ENCODE data around the gene DUSP10.

DUSP10 gene

DNA sequence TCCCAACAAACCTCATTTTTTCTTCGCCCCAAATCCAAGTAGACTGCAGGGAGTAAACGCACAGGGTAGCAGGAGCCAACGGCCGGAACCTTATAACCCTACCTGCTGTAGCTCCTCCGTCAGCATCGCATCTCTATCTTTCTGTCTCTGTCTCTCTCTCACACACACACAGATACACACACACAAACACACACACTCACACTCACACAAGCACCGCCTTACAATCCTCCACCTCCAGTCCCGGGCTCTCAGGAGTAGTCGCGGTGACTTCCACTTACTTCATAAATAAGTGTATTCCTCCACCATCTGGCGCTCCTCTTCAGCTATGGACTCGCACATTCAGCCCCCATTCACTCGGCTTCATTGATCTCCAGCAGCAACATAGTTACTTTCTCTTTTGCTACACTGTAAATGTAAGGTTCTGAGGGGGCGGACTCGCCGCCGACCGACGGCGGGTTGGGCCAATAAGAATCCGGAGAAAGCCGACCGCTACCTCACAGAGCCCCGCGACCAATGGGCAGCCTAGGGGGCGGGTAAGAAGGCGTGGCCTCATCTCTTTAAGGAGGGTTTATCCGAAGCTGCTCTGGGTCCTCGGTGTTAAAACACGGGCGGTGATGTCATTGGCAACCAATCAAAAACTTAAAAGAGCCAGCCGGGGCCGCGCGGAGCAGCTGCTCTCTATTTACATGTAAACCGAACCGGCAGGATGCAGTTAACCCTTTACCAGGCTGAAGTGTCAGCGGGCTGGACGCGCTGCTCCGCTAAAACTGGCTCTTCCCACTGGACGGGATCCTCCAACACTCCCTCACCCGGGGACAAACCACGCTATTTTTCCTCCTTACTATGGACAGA is at the start of gene DUSP10:
TSS of gene DUSP10 (minus strand) at position 387 of the 852 bp plus-strand sequence. CDS start 2,345 bp downstream, outside the sequence.
- DNase-seq, result peak; percentile 87 to 100

DNA sequence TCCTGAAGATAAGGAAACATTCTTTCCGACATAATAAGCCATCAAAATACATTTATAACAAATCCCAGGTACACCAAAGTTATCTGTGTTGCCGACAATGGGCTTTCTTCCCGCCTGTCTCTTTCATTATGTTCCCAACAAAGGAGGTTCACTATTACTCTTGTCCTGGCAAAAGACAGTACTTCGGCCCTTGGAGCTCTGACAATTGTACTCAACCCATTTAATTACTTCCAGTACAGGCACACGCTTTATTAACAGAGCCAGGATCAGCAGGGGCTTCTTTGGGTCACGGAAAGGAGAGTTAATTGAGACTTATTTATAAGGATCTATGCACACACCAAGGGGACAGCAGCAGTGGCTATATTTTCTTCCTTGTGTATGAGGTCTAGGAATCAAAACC is 46.6 kb upstream of the DUSP10 start:
- DNase-seq, result no peak

DNA sequence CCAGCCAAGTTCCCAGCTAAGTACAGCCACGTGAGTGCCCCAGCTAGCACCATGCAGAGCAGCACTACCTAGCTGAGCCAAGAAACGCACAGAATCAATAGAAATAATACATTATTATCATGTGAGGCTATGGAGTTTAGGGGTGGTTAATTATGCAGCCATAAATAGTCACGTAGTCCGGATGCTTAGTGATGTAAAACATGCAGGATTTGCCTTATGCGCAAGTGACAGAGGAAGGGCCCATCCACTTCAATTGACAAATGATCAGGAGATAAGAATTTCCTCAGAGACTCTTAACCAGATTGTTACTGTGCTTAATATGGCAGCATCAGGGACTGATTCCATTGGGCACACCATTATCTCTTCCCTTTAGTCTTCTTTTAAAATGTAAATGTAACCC is 44.8 kb upstream of the DUSP10 start:
- no peak for DNase-seq

DNA sequence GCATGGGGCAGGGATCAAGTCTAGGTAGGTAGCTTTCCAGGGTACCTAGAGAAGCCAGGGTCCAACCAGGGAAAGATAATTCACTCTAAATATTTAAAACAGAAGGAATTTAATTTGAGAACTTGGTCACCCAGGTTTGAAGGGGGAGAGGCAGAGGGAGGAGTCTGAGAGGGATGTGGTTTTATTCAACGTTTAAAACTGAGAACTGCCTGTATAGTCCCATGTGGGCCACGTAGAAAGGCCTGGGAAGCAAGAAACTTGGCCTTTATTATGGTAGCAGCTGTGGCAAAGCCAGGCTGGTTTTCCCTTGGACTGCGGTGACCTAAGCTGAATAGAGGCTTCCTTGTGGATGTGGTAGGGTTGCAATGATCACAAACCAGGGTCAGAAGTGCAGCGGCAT is 42.0 kb upstream of the DUSP10 start:
- DNase-seq, result peak in 1 of 2 donors; percentile 13

DNA sequence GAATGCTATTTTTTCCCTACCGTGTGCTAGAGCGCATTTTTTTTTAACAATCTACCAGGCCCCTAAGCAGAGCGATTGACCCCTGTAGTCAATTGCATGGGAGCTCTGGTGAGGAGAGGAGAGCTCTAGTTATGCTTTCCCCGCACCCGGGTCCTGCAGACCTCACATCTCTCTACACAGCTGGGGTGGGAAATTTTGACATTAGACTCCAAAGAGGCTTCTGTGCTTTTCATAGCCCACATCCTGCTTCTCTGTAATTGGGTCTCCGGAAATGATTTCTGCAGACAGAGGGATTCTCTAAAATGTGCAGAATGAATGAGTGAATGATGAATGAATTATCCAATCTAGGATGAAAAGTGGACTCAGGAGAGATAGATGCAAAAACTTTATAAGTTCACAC is 41.5 kb upstream of the DUSP10 start:
- no peak for DNase-seq

DNA sequence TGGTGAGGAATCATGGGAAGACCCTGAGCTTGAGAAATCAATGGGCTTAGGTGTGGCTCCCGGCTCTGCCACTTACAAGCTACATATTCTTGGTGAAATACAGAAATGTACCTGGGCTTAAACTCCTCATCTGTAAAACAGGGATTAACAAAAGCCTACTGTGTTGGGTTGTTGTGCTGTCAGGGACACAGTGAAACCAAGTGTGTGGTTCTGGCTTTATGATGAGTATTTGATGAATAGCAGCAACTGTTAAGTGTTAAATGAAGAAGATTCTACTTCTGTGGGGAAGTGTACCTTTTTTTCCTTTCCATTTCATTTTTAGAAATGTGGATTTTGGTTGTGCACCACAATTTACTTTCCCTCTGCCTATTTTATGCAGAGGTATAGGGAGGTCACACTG is 41.1 kb upstream of the DUSP10 start:
- DNase-seq, result no peak

DNA sequence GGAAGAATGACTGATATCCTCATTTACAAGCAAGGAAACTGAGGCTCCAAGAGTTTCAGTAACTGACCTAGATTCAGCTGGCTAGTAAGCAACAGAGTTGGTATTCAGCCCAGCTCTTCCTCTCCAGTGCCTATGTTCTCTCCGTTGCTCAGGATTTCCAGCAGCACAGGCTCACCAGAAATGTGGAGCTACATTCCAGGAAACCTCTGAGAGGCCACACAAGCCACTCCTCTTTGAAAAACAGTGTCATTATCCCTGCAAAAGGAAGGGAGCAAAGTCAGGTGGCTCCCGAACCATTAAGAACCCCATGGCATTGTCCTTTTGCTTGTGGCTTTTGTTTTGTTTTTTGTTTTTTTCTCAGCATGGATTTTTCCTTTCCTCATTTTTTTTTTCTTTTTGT is 40.6 kb upstream of the DUSP10 start:
- no peak for DNase-seq

DNA sequence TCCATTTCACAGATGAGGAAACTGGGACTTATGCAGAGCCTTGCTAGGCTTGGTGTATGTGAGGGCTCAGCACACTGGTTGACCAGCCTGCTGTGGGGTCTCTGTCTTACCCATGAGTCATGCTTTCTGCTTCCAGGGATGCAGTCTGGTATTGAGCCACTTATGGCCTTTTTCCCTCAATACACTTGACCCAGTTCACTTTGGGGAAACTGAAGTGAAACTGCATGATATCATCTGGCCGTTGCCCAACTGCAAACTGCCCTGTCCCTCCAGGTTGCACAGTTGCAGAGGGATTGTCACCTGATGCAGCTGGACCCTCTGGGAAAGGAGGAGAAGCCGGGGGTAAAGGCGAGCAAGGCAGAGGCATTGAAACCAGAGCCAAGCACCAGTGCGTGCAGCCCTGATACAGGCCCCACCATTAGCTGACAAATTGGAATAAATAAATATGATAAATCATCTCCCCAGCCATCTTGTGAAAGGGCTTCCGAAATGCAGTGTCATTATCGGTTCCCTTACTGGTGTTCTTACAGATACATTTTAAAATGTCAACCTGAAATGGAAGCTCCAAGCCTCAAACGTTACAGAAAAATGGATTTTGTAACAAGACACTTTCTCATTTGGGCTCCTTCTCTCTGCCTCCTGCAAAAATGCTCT is 39.3 kb upstream of the DUSP10 start:
- DNase-seq, result peak in 1 of 2 donors; percentile 13

DNA sequence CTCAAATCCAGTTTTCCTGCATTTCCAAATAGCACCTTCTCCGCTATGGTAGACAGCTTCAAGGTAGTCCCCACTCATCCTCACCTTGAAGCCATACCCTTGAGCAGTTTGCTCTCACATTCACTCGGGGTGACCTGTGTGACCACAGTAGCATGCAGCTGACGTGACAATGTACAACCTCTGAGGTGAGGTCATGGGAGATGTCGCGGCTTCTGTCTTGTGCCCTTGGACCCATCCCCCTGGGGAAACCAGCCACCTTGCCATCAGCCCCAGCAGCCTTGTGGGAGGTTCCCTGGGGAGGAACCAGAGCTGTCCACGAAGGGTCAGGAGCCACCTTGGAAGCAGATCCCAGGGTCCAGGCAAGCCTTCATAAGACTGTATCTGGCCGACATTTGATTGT is 38.3 kb upstream of the DUSP10 start:
- no peak for DNase-seq

DNA sequence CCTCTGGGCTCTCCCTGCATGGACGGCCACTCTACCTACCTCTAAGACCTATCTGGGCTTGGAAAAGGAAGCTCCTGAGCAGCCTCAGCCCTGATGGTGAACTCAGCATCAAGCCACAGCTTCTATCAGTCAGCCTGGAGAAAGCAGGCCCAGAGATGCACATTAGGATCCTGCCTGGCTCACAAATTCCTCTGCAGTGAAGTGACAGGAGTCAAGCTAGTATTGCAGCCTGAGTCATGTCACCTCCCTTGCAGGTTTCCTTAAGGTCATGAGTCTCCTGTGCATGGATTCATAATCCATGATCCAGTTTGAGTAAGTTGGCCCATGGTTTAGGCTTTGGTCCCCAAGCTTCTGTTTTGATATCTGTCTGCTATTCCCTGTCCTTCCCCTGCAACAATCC is 37.9 kb upstream of the DUSP10 start:
- no peak for DNase-seq

DNA sequence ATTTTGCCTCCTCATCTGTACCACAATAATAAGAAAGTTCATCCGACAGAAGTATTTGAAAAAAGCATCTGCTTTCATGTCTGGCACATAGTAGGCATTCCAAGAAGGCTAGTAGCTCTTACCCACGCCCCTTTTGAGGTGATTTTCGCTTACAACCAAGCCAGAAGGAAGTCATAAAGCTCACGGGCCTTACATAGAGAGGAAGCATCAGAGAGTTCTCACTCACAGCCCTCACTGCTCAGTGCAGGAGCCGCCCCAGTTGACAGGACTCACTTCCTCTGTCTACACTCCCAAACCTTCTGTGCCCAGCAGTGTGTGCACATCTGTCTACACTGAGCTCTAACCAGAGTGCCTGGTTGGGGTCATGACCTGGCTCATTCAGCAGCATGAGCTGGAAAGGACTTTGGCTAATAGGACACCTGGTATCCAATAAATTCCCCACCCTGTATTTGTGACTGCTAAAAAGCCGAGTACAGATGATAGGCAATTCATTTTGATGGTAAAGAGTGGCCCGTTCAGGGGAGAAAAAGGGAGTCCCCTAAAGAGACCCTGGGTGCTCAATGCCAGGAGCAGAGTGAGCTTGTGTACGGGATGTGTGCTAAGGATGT is 36.8 kb upstream of the DUSP10 start:
- no peak for DNase-seq

DNA sequence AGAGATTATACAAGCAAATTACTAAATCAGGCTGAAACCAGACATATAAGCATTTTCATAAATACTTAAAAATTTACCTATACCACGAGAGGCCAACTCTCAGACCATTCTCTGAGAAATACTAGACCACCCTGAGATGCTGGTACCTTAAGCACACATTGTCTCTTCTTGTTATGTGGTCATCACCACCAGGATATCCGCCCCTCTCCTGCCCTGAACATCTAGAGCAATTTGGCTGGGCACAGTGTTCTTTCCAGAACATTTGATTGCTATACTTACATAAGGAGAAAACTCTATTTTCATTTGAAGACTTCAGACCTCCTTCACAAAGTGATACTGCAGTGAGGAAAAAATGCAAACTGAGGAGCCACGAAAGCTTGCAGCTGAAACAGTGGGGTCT is 36.2 kb upstream of the DUSP10 start:
- DNase-seq, result no peak

DNA sequence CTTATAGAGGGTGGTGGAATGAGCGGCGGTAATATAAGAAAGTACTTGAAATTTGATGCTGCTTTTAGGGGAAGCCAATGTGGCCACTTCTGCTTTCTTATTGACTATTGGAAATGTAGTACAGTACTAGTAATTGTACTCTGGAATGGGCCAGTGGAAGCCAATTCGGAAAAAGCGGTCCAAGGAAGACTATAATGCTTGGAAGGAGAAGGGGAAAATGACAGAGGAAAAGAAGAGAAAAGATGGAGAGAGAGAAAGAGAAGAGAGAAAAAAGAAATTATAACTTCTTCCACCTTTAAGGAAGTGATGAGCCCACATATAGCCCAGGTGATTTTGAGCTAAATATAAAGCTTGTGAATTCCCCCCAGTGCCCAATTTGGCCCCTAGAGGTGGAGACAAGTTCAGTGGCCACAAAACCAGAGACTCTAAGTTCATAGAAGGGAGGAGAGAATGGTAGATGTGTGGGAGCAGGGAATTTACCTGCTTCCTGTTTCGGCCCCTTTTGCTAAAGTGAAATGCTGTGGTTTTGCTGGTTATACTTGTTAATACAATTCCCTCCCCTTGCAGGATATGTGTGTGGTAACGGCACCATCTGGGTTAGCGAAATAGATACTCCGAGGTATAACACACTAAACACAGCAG is 35.7 kb upstream of the DUSP10 start:
- peak in 1 of 2 donors; percentile 25 for DNase-seq

DNA sequence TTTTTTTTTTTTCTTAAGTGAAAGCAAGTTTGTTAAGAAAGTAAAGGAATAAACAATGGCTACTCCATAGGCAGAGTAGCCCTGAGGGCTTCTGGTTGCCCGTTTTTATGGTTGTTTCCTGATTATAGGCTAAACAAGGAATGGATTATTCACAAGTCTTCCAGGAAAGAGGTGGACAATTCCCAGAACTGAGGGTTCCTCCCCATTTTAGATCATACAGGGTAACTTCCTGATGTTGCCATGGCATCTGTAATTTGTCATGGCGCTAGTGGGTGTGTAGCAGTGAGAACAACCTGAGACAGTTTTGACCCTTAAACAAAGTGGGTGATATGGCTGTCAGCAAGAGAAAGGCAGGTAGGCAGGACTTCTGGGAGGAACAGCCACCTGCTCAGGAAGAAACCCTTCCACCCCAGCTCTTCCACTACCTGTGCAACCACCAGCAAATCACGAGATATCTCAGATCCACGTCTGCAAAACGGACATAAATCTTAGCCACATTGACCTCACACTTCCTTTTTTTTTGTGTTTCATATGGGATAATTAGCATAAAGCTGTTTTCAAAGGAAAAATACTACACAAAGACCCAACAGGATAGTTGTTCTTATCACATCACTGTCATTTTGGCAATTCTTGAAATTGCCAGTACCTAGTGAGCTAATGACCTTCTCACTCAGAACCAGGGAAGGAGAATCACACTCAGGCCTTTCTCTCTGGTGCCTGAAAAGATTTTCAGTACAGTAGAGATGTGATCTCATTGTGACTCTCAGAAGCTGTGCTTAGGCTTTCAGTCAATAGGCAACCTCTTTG is 34.8 kb upstream of the DUSP10 start:
- DNase-seq, result peak in 1 of 2 donors; percentile 2

DNA sequence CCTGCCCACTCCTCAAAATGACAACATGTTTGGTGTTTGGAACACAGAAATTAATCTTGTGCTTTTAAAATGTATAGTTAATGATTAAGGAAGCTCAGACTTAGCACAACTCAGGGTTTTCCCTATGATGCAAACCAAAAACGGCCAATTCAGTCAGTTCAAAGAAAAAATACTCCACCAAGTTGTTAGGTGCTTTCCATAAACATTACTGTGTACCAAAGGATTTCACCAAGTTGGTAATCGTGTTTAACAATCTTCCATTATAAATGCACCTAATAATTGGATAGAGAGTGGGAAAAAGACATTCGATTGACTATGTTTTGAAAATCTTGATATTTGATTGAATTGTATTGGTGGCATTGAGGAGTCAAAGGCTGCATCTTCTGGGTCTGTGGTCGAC is 33.3 kb upstream of the DUSP10 start:
- DNase-seq, result no peak

DNA sequence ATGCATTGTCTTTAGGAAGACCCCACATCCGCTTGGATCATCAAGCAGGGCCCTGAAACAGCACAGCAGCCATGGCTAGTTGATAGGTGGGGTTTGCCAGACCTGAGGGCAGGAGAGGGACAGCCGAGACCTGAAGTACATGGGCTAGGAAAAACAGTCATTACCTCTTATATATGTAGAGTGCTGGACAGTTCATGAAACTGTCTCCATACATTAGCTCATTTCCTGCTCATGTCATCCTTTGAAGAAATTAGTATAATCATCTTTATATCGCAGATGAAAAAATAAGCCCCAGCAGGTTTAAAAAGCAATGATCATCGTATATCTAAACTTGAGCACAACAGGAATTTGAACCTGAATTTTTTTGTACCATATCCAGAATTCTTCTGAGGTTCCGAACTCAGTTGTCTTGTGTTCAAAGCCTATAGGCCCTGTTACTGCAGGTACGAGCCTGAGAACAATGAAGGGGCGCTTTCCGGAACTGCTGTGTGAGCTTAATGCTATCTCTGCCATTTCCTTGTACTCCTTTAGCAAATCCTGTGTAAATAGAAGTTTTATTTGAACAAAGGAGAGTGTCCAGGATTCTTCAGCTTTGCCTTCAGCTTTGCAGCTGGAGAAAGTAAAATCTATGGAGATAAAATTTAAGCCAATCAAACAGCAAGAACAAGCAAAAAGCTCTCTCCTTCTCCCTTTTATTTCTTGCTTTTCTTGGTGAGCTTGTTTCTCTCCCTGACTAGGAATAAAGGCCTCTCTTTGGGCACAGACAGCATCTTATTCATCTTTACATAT is 32.4 kb upstream of the DUSP10 start:
- DNase-seq, result no peak

DNA sequence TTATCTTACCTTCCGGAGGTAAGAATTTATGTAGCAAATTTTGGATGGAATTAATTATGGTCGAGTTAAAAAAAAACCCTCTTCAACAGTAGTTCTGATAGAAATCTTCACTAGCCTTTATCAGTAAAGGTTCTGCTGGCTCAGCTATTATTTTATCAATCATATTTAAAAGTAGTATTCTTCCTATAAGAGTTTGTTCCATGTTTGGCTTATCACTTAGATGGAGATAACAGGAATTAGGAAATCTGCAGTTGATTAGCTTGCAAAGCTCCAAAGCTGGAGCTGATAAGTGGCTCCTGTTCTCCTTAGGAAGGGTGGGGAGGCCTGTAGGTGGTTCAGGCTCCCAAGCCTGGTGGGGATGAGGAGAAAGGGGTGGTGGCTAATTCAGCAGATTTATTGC is 31.5 kb upstream of the DUSP10 start:
- no peak for DNase-seq

DNA sequence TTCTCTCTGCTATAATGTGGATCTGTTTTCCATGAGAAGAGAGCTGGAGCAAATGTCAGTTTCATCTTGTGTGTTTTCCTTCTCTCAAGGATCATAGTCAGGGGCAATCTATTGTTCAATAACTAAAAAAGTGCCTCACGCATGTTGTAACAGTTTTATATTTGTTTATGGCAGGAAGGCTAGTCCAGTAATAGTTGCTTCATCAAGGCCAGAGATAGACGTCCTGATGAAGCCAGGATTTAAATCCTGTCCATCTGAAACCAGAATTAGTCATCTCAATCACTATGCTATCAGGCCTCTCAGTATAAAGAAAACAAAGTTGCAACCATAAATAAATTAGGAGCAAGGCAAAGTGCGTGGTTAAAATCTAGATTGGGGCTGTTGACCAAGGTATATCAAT is 30.2 kb upstream of the DUSP10 start:
- no peak for DNase-seq

DNA sequence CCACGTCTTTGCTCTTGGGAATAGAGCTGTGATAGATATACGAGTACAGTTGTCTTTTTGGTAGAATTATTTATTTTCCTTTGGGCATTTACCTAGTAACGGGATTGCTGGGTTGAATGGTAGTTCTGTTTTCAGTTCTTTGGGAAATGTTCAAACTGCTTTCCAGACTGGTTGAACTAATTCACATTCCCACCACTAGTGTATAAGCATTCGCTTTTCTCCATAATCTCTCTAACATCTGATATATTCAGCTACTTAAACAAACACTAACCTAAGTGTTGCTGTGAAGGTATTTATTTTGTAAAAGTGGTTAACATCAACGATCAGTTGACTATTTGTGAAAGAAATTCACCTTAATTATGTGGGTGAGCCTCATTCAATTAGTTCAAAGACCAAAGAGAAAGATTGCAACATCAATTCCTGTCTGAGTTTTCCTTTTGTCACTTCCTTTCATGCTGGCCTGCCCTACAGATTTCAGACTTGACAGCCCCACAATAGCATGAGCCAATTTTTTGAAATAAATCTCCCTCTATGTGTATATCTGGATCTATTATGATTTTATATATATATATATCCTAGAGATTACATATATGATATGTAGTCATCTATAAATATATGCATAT is 26.7 kb upstream of the DUSP10 start:
- peak in 1 of 2 donors; percentile 20 for DNase-seq

DNA sequence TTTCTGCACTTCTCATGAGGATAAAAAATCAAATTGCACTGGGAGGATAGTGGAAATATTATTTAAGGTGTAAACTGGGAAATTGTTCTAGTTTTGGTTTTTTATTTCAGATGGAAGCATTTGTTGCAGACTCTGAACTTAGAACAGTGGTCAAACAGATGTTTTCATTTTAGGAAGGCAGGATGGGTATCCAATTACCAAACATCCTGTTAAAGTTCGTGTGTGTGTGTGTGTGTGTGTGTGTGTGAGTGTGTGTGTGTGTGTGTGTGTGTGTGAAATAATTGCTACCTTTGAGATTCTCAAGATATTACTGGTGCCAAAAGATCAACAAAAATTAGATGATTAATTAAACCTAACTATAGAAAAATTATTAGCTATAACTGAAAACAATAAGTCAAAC is 24.3 kb upstream of the DUSP10 start:
- no peak for DNase-seq

DNA sequence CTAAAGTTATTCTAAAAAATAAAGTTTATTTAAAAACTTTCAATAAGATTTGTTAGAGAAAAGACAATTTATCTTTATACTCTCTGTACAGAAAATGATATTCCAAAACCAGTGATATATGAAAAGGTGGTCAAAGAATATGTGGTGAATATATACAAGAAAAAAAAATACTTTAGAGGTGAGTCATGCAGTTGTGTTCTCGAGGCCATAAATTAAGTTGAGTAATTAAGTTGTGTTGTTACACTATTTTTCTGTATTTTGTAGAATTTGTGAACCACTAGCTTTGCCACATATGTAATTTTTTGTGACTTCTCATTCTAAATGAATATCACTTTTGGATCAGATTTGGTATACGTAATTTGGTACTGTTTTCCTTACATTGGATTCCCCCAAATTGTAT is 23.6 kb upstream of the DUSP10 start:
- no peak for DNase-seq

Data from bone marrow (tissue), 2 donors.